Measurements from ENCODE around the gene UGGT2. TPM values are rescaled to one million over a fixed set of nuclear protein-coding genes. Genes with fewer than 3 reads are reported as not detected.

The UGGT2 gene
- total and polyA plus RNA-seq, 4 donors: 7.6 to 60.2 (median 16.3) TPM

DNA sequence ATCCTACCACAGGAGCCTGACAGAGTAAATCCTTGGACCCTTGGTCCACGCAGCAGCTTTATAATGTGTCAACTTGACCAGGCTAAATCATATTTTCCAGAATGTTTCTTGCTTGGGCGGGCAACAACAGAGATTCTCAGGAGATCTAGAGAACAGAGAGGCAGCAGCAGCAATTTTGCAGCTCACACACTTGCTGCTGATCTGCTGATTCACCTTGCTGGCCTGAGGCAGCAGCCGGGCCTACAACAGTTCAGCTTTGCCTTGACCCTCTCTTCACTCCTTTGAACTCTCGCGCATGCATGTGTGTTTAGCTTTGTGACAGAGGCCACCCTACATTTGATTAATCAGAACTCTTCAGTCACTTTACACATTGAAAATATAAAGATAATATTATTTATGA is 159.3 kb downstream of the UGGT2 start:
- DNase-seq: no peak
- H3K4me3 ChIP-seq: no peak overlapping the region
- peaks cover 0 to 3% (median 0%) of the 10 kb centered on the region in 4 donors for H3K9me3 ChIP-seq (ENCODE audit: control insufficient read depth in 4 of 4, insufficient read depth in 3 of 4, low read length in 3 of 4)
- H3K36me3 ChIP-seq (ENCODE audit: control insufficient read depth in 4 of 4, insufficient read depth in 4 of 4, low read length in 4 of 4): peaks cover 0 to 10% (median 8%) of the 10 kb centered on the region in 4 donors
- no peak for ATAC-seq (ENCODE audit: insufficient read depth, low FRiP score)
- no peaks in the 10 kb centered on the region for H3K4me1 ChIP-seq (ENCODE audit: control insufficient read depth in 5 of 5, insufficient read depth in 5 of 5, low read length in 5 of 5)
- H3K27ac ChIP-seq (ENCODE audit: low read depth in 1 of 2, low read length in 1 of 2): no peak overlapping the region
- H3K27me3 ChIP-seq (ENCODE audit: control insufficient read depth in 3 of 3, insufficient read depth in 3 of 3, low read length in 2 of 3): no peaks in the 10 kb centered on the region
- no peak overlapping the region for H3K9ac ChIP-seq (ENCODE audit: insufficient read depth in 1 of 2, low read length in 2 of 2)
- WGBS, 2 donors: 95% methylated on average over 5 of the region's 5 CpGs
- TF ChIP-seq, protein P1, sequence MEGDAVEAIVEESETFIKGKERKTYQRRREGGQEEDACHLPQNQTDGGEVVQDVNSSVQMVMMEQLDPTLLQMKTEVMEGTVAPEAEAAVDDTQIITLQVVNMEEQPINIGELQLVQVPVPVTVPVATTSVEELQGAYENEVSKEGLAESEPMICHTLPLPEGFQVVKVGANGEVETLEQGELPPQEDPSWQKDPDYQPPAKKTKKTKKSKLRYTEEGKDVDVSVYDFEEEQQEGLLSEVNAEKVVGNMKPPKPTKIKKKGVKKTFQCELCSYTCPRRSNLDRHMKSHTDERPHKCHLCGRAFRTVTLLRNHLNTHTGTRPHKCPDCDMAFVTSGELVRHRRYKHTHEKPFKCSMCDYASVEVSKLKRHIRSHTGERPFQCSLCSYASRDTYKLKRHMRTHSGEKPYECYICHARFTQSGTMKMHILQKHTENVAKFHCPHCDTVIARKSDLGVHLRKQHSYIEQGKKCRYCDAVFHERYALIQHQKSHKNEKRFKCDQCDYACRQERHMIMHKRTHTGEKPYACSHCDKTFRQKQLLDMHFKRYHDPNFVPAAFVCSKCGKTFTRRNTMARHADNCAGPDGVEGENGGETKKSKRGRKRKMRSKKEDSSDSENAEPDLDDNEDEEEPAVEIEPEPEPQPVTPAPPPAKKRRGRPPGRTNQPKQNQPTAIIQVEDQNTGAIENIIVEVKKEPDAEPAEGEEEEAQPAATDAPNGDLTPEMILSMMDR (IDR thresholded peaks at IDR 0.05; ENCODE audit: control extremely low read depth, extremely low read depth): no peak

DNA sequence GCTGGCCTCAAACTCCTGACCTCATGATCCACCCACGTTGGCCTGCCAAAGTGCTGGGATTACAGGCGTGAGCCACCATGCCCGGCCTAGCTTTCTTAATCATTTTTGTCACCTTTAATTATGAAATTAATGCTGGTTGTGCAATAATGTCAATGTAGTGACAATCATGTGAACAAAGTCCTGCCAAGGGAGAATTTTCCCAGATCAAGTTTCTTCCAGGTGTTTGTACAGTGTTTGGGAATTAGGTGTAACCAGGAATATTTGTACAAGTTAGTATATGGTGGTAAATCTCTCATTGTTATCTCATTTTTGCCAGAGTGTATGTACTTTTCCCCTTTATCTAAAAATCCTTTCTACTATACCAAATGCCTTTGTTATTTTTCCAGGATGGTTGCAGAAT is 171.1 kb downstream of the UGGT2 start:
- WGBS, 2 donors: 65 to 83% methylated on average over 3 of the region's 3 CpGs
- TF ChIP-seq, protein P1 (IDR thresholded peaks at IDR 0.05; ENCODE audit: control extremely low read depth, extremely low read depth): no peak
- ATAC-seq (ENCODE audit: insufficient read depth, low FRiP score) (no peak), DNase-seq (no peak)
- H3K36me3 ChIP-seq (ENCODE audit: control insufficient read depth in 4 of 4, insufficient read depth in 4 of 4, low read length in 4 of 4): peaks cover 0 to 6% (median 2%) of the 10 kb centered on the region in 4 donors
- no peaks in the 10 kb centered on the region for H3K27me3 ChIP-seq (ENCODE audit: control insufficient read depth in 3 of 3, insufficient read depth in 3 of 3, low read length in 2 of 3)
- no peak overlapping the region for H3K9ac ChIP-seq (ENCODE audit: insufficient read depth in 1 of 2, low read length in 2 of 2)
- H3K27ac ChIP-seq (ENCODE audit: low read depth in 1 of 2, low read length in 1 of 2): no peak overlapping the region
- H3K4me1 ChIP-seq (ENCODE audit: control insufficient read depth in 5 of 5, insufficient read depth in 5 of 5, low read length in 5 of 5): no peaks in the 10 kb centered on the region
- H3K9me3 ChIP-seq (ENCODE audit: control insufficient read depth in 4 of 4, insufficient read depth in 3 of 4, low read length in 3 of 4): no peaks in the 10 kb centered on the region
- no peak overlapping the region for H3K4me3 ChIP-seq

GRCh38 chr13:95880331-95880730 is 172.9 kb downstream of the UGGT2 start:
- Histone ChIP-seq H3K4me3 (no peak overlapping the region), H3K27me3 (ENCODE audit: control insufficient read depth in 3 of 3, insufficient read depth in 3 of 3, low read length in 2 of 3) (no peaks in the 10 kb centered on the region), H3K9me3 (ENCODE audit: control insufficient read depth in 4 of 4, insufficient read depth in 3 of 4, low read length in 3 of 4) (no peaks in the 10 kb centered on the region), H3K27ac (ENCODE audit: low read depth in 1 of 2, low read length in 1 of 2) (no peak overlapping the region), H3K36me3 (ENCODE audit: control insufficient read depth in 4 of 4, insufficient read depth in 4 of 4, low read length in 4 of 4) (peaks cover 0 to 6% (median 5%) of the 10 kb centered on the region in 4 donors), H3K9ac (ENCODE audit: insufficient read depth in 1 of 2, low read length in 2 of 2) (no peak overlapping the region), H3K4me1 (ENCODE audit: control insufficient read depth in 5 of 5, insufficient read depth in 5 of 5, low read length in 5 of 5) (no peaks in the 10 kb centered on the region)
- no peak for DNase-seq
- 91 to 97% methylated on average over 1 of the region's 1 CpG for WGBS, 2 donors
- TF ChIP-seq, protein P1 (IDR thresholded peaks at IDR 0.05; ENCODE audit: control extremely low read depth, extremely low read depth): no peak
- ATAC-seq (ENCODE audit: insufficient read depth, low FRiP score): no peak

- Histone ChIP-seq H3K36me3 (ENCODE audit: control insufficient read depth in 4 of 4, insufficient read depth in 4 of 4, low read length in 4 of 4) (peaks cover 6 to 13% (median 8%) of the 10 kb centered on the region in 4 donors), H3K9ac (ENCODE audit: insufficient read depth in 1 of 2, low read length in 2 of 2) (no peak overlapping the region), H3K4me1 (ENCODE audit: control insufficient read depth in 5 of 5, insufficient read depth in 5 of 5, low read length in 5 of 5) (no peaks in the 10 kb centered on the region), H3K27me3 (ENCODE audit: control insufficient read depth in 3 of 3, insufficient read depth in 3 of 3, low read length in 2 of 3) (no peaks in the 10 kb centered on the region), H3K27ac (ENCODE audit: low read depth in 1 of 2, low read length in 1 of 2) (no peak overlapping the region), H3K9me3 (ENCODE audit: control insufficient read depth in 4 of 4, insufficient read depth in 3 of 4, low read length in 3 of 4) (peaks cover 0 to 1% (median 0%) of the 10 kb centered on the region in 4 donors), H3K4me3 (no peak overlapping the region)
- TF ChIP-seq, protein P1 (IDR thresholded peaks at IDR 0.05; ENCODE audit: control extremely low read depth, extremely low read depth): no peak
- 86 to 94% methylated on average over 2 of the region's 2 CpGs for WGBS, 2 donors
- DNase-seq: no peak
- ATAC-seq (ENCODE audit: insufficient read depth, low FRiP score): no peak
Measured at GRCh38 chr13:95874286-95874685, 178.9 kb downstream of the UGGT2 start.
